ENCODE measurements around the gene GFY. TPM values are rescaled to one million over a fixed set of nuclear protein-coding genes. Genes with fewer than 3 reads are reported as not detected.

GFY gene
- total RNA-seq, 2 experiments from 2014 or later, result not detected

- intact Hi-C loops (cut with DNase I, micrococcal nuclease), result no loop called here
- H3K4me3 Mint-ChIP-seq, result no peak overlapping the region
- no peaks in the 10 kb centered on the region for H3K9me3 Mint-ChIP-seq (ENCODE audit: low read depth)
- no peaks in the 10 kb centered on the region for H3K36me3 Mint-ChIP-seq (ENCODE audit: low read depth)
- DNase-seq, result no peak
- ATAC-seq, result no peak
- no peak overlapping the region for H3K27ac Mint-ChIP-seq
- peaks cover 20% of the 10 kb centered on the region for H3K4me1 Mint-ChIP-seq
- POLR2A ChIA-PET, result no interaction called here
- CTCF ChIA-PET, result interaction anchor here (0.5 to 3.2 kb wide), 2 partner anchors 35 to 58 kb away, joined by 3 to 13 read pairs; no protein-coding TSS in a partner anchor
- no peaks in the 10 kb centered on the region for H3K27me3 Mint-ChIP-seq
Observed at GRCh38 chr19:49393881-49394280, 31.3 kb upstream of the GFY start.

GRCh38 chr19:49395581-49396407, 29.4 kb upstream of the GFY start:
- POLR2A ChIA-PET, result no interaction called here
- CTCF ChIA-PET, result interaction anchor here (0.6 to 1.1 kb wide), 3 partner anchors 17 to 50 kb away, joined by 3 read pairs; no protein-coding TSS in a partner anchor
- H3K4me1 Mint-ChIP-seq, result peaks cover 21% of the 10 kb centered on the region
- no peak for ATAC-seq
- H3K36me3 Mint-ChIP-seq (ENCODE audit: low read depth), result no peaks in the 10 kb centered on the region
- intact Hi-C loops (cut with DNase I, micrococcal nuclease), result no loop called here
- H3K4me3 Mint-ChIP-seq, result no peak overlapping the region
- no peak for DNase-seq
- H3K27ac Mint-ChIP-seq, result no peak overlapping the region
- H3K27me3 Mint-ChIP-seq, result no peaks in the 10 kb centered on the region
- H3K9me3 Mint-ChIP-seq (ENCODE audit: low read depth), result no peaks in the 10 kb centered on the region

DNA sequence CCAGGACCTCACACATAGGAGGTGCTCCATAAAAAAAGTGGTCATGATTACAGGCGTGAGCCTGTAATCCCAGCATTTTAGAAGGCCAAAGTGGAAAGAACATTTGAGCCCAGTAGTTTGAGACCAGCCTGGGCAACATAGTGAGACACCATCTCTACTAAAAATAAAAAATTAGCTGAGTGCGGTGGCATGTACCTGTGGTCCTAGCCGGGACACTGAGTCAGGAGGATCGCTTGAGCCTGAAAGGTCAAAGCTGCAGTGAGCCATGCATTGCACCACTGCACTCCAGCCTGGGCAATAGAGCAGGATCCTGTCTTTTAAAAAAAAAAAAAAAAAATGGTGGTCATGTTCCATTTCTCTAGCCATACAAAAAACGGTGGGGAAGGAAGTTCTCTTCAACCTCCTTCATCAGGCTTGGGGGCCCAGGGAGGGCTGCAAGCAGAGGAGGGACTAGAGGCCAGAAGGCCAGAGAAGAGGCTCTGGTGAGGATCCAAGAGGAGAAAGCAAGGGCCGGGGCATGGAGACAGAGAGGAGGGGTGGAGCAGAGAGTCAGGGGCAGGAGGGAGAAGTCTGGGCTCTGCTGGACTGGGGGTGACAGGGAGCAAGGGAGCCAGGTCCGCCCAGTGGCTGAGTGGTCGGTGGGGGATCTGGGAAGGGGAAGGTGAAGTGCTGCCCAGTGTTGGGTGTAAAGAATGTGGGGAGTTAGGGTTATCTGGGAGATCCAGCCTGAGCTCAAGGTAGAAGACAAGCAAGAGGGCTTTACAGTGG, 28.3 kb upstream of the GFY start:
- DNase-seq (no peak), ATAC-seq (no peak)
- Mint-ChIP-seq H3K27me3 (no peaks in the 10 kb centered on the region), H3K4me3 (no peak overlapping the region), H3K9me3 (ENCODE audit: low read depth) (no peaks in the 10 kb centered on the region), H3K4me1 (peaks cover 17% of the 10 kb centered on the region), H3K36me3 (ENCODE audit: low read depth) (no peaks in the 10 kb centered on the region), H3K27ac (no peak overlapping the region)
- CTCF ChIA-PET, result interaction anchor here (1.0 to 1.2 kb wide), 4 partner anchors 14 to 30 kb away, joined by 3 read pairs; no protein-coding TSS in a partner anchor
- intact Hi-C loops (cut with DNase I, micrococcal nuclease), result no loop called here
- POLR2A ChIA-PET, result interaction anchor here (0.6 kb wide), 1 partner anchor 82 kb away, joined by 3 read pairs; no protein-coding TSS in a partner anchor

GRCh38 chr19:49398001-49398615, 27.1 kb upstream of the GFY start:
- intact Hi-C loops (cut with DNase I, micrococcal nuclease), result no loop called here

GRCh38 chr19:49398931-49399330, 26.3 kb upstream of the GFY start:
- ChIA-PET CTCF (interaction anchor here (0.9 to 1.0 kb wide), 2 partner anchors 31 to 32 kb away, joined by 3 to 4 read pairs; no protein-coding TSS in a partner anchor), POLR2A (no interaction called here)
- peaks cover 21% of the 10 kb centered on the region for H3K4me1 Mint-ChIP-seq
- H3K9me3 Mint-ChIP-seq (ENCODE audit: low read depth), result no peaks in the 10 kb centered on the region
- H3K27me3 Mint-ChIP-seq, result no peaks in the 10 kb centered on the region
- intact Hi-C loops (cut with DNase I, micrococcal nuclease), result no loop called here
- H3K36me3 Mint-ChIP-seq (ENCODE audit: low read depth), result no peaks in the 10 kb centered on the region
- no peak for DNase-seq
- no peak for ATAC-seq
- H3K27ac Mint-ChIP-seq, result no peak overlapping the region
- H3K4me3 Mint-ChIP-seq, result no peak overlapping the region

More at GRCh38 chr19:49398001-49398615, 27.1 kb upstream of the GFY start:
- DNase-seq (no peak), ATAC-seq (no peak)
- ChIA-PET CTCF (interaction anchor here (0.8 to 1.2 kb wide), 4 partner anchors 8 to 31 kb away, joined by 3 to 4 read pairs (median 4); no protein-coding TSS in a partner anchor), POLR2A (interaction anchor here (1.0 kb wide), 1 partner anchor 22 kb away, joined by 3 read pairs; no protein-coding TSS in a partner anchor)
- Mint-ChIP-seq H3K4me3 (no peak overlapping the region), H3K27me3 (no peaks in the 10 kb centered on the region), H3K36me3 (ENCODE audit: low read depth) (no peaks in the 10 kb centered on the region), H3K9me3 (ENCODE audit: low read depth) (no peaks in the 10 kb centered on the region), H3K27ac (no peak overlapping the region), H3K4me1 (peaks cover 14% of the 10 kb centered on the region)

DNA sequence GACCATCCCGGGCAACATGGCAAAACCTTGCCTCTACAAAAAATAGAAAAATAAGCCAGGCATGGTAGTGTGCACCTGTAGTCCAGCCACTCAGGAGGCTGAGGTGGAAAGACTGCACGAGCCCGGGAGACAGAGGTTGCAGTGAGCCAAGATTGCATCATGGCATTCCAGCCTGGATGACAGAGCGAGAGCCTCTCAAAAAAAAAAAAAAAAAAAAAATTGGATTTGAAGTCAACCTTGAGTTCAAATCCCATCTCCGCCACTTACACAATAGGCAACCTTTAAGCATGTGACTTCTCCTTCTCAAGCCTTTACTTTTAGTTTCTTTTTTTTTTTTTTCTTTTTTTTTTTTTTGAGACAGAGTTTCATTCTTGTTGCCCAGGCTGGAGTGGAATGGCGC, 25.2 kb upstream of the GFY start:
- intact Hi-C loops (cut with DNase I, micrococcal nuclease), result no loop called here
- Mint-ChIP-seq H3K36me3 (ENCODE audit: low read depth) (no peaks in the 10 kb centered on the region), H3K27ac (no peak overlapping the region), H3K9me3 (ENCODE audit: low read depth) (no peaks in the 10 kb centered on the region), H3K4me3 (no peak overlapping the region), H3K27me3 (no peaks in the 10 kb centered on the region), H3K4me1 (peaks cover 21% of the 10 kb centered on the region)
- no peak for DNase-seq
- ATAC-seq, result no peak
- CTCF ChIA-PET, result no interaction called here
- POLR2A ChIA-PET, result interaction anchor here (0.6 kb wide), 1 partner anchor 149 kb away, joined by 3 read pairs; no protein-coding TSS in a partner anchor

GRCh38 chr19:49403404-49404187, 21.6 kb upstream of the GFY start:
- ATAC-seq (peak; percentile 28), DNase-seq (no peak)
- intact Hi-C loops (cut with DNase I, micrococcal nuclease), result no loop called here
- CTCF ChIA-PET, result interaction anchor here (0.6 to 1.7 kb wide), 2 partner anchors 11 to 732 kb away, joined by 3 to 7 read pairs; no protein-coding TSS in a partner anchor
- Mint-ChIP-seq H3K27ac (no peak overlapping the region), H3K9me3 (ENCODE audit: low read depth) (no peaks in the 10 kb centered on the region), H3K36me3 (ENCODE audit: low read depth) (no peaks in the 10 kb centered on the region), H3K4me3 (no peak overlapping the region), H3K4me1 (peaks cover 36% of the 10 kb centered on the region), H3K27me3 (no peaks in the 10 kb centered on the region)
- POLR2A ChIA-PET, result interaction anchor here (0.8 kb wide), 1 partner anchor 48 kb away, joined by 3 read pairs; no protein-coding TSS in a partner anchor

DNA sequence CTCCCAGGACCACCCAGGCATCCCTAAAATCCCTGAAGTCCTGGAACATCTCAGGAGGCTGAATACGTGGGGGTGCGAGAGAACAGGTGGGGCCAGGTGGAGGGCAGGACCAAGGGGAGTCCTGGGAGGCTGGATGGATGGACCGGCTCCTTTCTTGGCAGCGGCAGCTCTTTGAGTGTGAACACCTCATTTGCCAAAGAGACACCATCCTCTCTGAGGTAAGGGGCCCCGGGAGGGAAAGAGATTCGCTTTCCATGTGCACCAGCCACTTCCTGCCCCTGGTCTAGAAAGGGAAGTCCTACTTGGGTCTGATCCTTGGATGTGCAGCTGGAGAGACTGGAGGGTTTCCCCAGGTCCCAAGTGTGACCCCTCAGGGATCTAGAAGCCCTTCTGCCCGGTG, 18.1 kb upstream of the GFY start:
- intact Hi-C loops (cut with DNase I, micrococcal nuclease), result loop anchor here in 1 of 2 experiments (5.0 kb wide), 1 partner anchor 35 kb away; the partner anchor contains the start of gene SLC17A7
- Mint-ChIP-seq H3K27ac (no peak overlapping the region), H3K9me3 (ENCODE audit: low read depth) (no peaks in the 10 kb centered on the region), H3K4me1 (peaks cover 64% of the 10 kb centered on the region), H3K4me3 (no peak overlapping the region), H3K36me3 (ENCODE audit: low read depth) (no peaks in the 10 kb centered on the region), H3K27me3 (no peaks in the 10 kb centered on the region)
- DNase-seq (no peak), ATAC-seq (no peak)
- ChIA-PET CTCF (interaction anchor here (0.6 to 1.4 kb wide), 6 partner anchors 9 to 1160 kb away, joined by 3 to 6 read pairs (median 3); no protein-coding TSS in a partner anchor), POLR2A (no interaction called here)

GRCh38 chr19:49407482-49408015, 17.6 kb upstream of the GFY start:
- intact Hi-C loops (cut with DNase I, micrococcal nuclease), result loop anchor here in 1 of 2 experiments (2.0 to 5.0 kb wide), 2 partner anchors 15 to 35 kb away; partner anchors contain the start of genes PTH2 and SLC17A7
- Mint-ChIP-seq H3K36me3 (ENCODE audit: low read depth) (no peaks in the 10 kb centered on the region), H3K4me1 (peaks cover 67% of the 10 kb centered on the region), H3K4me3 (peak overlapping the region; percentile 9), H3K27ac (peak overlapping the region; percentile 25), H3K27me3 (no peaks in the 10 kb centered on the region), H3K9me3 (ENCODE audit: low read depth) (no peaks in the 10 kb centered on the region)
- CTCF ChIA-PET, result interaction anchor here (0.7 to 0.9 kb wide), 3 partner anchors 11 to 114 kb away, joined by 3 read pairs; no protein-coding TSS in a partner anchor
- peak; percentile 63 for ATAC-seq
- POLR2A ChIA-PET, result no interaction called here
- no peak for DNase-seq

GRCh38 chr19:49408816-49409440, 16.3 kb upstream of the GFY start:
- intact Hi-C loops (cut with DNase I, micrococcal nuclease), result loop anchor here in 1 of 2 experiments (2.0 to 5.0 kb wide), 2 partner anchors 14 to 33 kb away; partner anchors contain the start of genes PTH2 and SLC17A7
- ChIA-PET CTCF (interaction anchor here (0.5 to 3.2 kb wide), 11 partner anchors 10 to 642 kb away, joined by 3 to 12 read pairs (median 4); partner anchors contain the start of gene GFY), POLR2A (interaction anchor here (0.5 to 0.6 kb wide), 2 partner anchors 28 to 1002 kb away, joined by 3 read pairs; no protein-coding TSS in a partner anchor)
- peak overlapping the region; percentile 17 for H3K4me3 Mint-ChIP-seq
- no peaks in the 10 kb centered on the region for H3K27me3 Mint-ChIP-seq
- H3K27ac Mint-ChIP-seq, result peak overlapping the region; percentile 83
- peaks cover 60% of the 10 kb centered on the region for H3K4me1 Mint-ChIP-seq
- no peaks in the 10 kb centered on the region for H3K9me3 Mint-ChIP-seq (ENCODE audit: low read depth)
- DNase-seq, result no peak
- H3K36me3 Mint-ChIP-seq (ENCODE audit: low read depth), result no peaks in the 10 kb centered on the region
- peak; percentile 20 for ATAC-seq
